Middle frontal gyrus (tissue), 1 donor: ENCODE measurements around the gene B3GAT3.
A peak's percentile ranks its signal among the peaks of the same experiment; 100 is the strongest.
"Not testable (repeated sequence)": the region's sequence is repeated elsewhere in the genome, so short reads cannot be mapped to it uniquely, and the experiment has no call there.

Source experiments
- DNase-seq: peaks from one replicate; pipeline ENCODE4 v3.0.0-alpha.2; 2015; ENCODE audit warnings: low spot score; ENCODE audit errors: extremely low spot score

The B3GAT3 gene

DNA sequence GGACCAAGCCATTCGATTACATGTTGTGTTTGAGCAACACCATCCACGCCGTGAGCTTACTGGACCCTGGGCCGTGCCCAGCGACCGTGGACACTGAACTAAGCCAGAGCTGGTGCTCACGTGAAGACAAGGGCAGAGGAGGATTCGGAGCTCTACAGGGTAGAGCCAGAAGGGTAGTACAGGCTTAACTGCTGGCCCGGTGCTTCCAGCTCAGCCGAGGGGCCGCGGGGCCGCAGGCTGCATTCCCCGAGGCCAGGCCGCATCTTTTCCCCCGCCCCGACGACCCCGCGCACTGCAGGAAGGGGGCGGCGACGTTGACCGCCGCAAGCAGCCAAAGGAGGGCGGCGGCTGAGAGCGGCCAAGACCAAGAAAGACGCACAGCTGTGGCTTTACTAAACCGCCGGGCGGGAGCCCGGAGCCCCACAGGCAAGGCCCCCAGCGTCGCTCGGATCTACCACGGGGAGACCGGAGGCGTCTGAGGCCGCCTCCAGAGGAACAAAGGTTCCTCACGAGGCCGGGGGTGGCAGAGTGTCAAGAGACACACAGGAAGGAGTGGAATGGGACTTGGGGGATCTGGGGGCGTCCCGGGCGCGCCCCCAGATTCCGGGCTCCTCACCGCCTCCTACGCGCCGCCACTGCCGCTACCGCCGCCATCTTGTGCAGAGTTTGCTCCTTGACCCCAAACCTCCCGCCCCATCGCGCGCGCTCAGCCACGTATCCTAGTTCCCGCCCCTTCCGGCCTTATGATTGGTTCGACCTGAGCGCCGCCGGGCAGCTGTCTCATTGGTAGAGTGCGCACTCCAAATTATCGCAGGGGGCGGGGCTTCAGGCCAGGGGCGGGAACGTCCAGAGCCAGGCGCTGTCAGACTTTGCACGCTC is 24.4 kb upstream of the B3GAT3 start, which contains the start of gene GANAB:
Gene GANAB, minus strand, starts transcription at position 668 of the 879 bp plus-strand sequence. Its CDS starts 14 bp downstream, at position 654.
- peak; percentile 97 for DNase-seq

DNA sequence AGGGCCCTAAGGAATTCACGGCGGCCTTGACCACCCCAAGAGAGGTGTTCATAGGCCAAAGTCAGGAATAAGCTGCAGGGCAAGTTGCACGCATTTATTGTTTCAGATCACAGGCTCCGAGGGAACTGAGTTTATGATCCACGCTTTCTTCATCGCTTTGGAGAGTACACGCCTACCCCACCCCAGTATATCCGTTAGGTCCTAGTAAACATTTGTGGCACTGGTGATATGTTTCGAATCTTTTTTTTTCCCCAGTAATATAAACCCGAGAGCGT is 23.8 kb upstream of the B3GAT3 start:
- no peak for DNase-seq

DNA sequence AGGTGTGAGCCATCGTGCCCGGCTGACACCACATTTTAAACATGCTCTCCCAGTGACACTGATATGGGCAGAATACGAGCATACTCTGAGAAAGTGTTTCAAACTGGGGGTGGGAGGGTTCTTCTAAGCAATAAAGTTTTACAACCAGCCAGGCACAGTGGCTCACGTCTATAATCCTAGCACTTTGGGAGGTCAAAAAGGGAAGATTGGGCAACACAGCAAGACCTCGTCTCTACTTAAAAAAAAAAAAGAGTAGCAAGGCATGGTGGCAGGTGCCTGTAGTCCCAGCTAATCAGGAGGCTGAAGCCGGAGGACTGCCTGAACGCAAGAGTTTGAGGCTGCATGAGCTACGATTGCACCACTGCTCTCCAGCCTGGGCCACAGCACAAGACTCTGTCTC is 22.4 kb upstream of the B3GAT3 start:
- no peak for DNase-seq

DNA sequence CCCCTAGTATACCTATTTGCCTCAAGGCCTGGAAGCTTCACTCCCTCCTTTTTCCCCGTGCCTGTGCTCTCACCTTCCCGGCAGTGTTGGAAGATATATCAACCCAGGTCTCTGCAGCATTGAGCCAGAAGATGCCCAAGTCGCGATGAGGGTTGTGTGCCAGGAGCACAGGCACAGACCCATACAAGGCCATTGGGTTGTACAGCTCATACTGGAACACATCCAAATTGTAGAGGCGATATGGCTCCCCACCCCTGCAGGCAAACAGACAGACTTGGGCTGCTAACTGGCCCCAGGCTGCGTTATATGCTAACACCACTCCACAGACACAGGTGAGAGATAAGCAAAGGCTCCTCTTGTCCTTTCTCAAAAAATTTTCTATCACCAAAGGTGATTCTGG is 10.7 kb upstream of the B3GAT3 start:
- DNase-seq: no peak

DNA sequence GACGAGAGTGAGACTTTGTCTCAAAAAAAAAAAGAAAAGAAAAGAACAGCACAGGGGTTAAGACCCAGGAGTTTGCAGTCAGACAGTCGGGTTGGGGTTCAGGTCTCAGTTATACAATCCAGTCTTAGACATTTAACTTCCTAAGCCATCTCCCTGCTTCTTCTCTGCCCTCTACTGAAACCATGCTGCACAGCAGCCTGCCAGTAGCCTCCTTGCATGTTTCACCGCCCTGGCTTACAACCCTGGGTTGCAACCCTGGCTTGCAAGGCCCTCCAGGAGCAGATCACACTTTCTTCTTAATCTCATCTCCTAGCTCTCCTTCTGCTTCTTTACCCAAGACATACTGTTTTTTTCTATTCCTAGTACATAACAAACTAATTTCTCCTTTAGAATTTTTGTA is 5.9 kb upstream of the B3GAT3 start:
- DNase-seq: no peak

DNA sequence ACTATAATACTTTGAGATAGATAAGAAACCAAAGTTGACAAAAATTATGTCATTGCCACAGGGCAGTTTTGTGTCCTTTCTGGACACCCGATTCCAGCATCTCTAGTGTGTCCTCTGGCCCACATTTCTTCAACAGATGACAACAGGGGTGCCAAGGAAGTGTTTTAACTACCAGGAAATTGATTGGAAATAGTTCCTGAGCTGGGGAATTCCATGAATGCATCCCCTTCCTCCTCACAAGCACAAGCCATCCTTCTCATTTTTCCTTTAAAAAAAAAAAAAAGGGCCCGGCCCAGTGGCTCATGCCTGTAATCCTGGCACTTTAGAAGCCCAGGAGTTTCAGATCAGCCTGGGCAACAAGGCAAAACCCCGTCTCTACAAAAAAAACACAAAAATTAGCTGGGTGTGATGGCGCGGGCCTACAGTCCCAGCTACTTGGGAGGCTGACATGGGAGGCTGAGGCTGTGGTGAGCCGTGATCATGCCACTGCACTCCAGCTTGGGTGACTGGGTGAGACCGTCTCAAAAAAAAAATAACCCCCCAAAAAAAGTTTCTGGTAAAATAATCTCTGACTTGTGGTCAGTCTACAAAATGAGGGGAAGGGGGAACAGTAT is 797 bp upstream of the B3GAT3 start:
- DNase-seq: no peak

DNA sequence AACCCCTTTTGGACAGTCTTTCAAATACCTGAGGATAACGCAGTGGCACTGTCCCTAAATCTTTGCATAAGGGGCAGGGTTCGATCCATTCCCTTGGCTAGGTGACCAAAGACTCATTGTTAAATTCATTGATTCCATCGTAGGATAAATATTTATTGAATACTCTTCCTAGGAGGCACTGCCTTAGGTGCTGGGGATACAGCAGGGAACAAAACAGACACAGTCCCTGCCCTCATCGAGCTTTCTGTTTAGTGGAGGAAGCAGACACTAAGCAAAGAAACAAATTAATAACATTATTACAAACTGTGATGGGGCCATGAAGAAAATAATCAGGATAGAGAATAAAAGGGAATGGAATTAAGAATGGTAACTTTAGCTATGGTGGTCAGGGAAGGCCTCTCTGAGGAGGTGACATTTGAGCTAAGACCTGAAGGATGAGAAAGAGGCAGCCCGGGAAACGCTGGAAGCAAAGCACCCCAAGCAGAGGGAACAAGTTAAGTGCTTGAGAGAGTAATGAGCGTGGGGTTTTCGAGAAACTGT is 689 bp downstream of the B3GAT3 start:
- no peak for DNase-seq

DNA sequence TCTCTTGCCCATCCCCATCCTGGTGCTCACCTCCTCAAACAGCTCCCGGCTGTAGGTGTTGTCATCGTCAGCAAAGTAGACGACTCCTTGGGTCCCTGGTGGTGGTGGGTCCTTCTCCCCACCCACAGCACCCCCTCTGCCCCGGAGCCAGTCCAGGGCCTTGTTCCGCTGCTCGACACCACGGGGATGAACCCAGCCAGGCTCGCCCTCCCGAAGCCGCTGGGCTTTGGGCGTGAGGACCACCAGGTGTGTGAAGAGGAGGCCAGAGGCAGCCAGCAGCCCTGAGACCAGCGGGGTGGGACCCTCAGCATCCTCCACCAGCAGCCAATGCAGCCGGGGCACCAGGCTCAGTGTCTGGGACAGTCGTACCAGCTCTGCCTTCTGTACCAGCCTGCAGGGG is 4.8 kb downstream of the B3GAT3 start:
- not testable (repeated sequence) for DNase-seq

DNA sequence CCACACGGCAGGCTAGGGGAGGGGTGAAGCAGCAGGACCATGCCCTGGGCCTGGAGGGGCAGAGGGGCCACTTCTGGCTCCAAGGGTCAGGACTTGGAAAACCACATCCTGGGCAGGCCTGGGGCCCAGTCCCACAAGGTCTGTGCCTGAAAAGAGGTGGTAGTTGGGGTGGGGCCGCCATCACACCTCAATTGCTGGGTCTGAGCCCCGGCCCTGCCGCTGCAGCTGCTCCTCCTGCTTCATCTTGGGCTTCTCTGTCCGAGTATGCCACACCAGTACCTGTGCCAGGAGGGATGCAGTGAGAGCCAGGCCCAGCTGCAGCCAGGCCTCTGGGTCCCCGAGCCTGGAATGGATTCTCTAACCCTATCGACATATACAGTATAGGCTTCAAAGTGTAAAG is 6.3 kb downstream of the B3GAT3 start:
- DNase-seq: no peak

DNA sequence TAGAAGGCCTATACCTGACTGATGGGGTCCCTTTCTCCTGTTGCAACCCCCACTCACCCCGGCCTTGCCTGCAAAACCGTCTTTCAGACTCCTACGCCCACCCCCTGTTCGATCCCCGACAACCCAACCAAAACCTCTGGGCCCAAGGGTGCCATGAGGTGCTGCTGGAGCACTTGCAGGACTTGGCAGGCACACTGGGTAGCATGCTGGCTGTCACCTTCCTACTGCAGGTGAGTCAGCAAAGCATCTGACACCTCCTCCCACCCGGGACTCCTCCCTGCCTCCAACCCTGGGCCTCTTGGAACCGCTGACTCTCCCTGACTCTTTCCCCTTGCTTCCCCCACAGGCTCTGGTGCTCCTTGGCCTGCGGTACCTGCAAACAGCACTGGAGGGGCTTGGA is 7.5 kb downstream of the B3GAT3 start:
- DNase-seq: no peak

DNA sequence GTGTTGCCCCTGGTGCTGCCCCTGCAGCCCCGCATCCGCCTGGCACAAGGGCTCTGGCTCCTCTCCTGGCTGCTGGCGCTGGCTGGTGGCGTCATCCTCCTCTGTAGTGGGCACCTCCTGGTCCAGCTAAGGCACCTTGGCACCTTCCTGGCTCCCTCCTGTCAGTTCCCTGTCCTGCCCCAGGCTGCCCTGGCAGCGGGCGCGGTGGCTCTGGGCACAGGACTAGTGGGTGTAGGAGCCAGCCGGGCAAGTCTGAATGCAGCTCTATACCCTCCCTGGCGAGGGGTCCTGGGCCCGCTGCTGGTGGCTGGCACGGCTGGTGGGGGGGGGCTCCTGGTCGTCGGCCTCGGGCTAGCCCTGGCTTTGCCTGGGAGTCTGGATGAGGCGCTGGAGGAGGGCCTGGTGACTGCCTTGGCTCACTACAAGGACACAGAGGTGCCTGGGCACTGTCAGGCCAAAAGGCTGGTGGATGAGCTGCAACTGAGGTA is 8.5 kb downstream of the B3GAT3 start:
- DNase-seq: no peak

DNA sequence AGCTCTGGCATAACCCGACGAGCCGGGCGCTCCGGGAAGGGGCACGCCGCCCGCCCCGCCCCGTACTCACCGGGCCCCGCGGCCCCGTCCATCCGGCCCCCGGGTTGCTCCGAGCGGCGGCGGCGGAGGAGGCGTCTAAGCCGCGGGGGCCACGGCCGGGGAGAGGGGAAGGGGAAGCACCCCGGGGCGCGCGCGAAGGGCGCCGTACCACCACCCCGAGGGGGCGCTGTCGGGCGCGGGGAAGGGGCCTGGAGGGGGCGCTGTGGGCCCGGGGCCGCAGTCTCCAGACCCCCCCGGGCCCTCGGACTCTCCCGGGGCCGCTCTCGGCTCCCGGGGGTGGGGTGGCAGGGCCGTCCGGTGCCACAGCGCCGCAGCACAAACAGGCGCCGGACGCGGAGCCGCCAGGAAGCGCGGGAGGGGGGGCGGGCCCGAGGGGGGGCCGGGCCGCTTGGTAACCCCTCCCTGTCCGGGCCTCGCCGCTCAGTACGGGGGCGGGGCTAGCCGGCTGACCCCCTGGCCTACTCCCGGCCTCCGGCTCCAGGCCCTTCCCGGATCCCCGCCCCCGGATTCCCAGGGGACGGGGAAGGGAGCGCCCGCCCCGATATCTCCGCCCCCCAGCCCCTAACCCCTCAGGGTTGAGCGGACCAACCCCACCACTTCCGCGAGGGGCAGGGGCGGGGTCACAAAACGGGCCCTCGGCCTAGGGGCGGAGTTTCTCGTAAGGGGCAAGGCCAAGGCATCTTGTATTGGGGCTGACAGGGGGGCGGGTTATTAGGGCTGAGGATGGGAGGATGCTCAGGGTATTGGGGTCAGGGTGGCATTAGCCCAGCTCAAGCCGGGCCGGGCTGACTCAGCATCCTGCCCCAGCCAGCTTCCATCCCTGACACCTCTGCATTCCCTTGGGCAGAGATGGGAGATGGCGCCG is 9.2 kb downstream of the B3GAT3 start, which contains the start of the genes EML3 and ROM1:
Gene EML3, minus strand, starts transcription at position 410 of the 925 bp plus-strand sequence. Its CDS starts 318 bp downstream, at position 92.
Gene ROM1, plus strand, starts transcription at position 892 of the 925 bp plus-strand sequence. Its CDS starts 25 bp downstream, at position 917.
- DNase-seq: peak; percentile 31

DNA sequence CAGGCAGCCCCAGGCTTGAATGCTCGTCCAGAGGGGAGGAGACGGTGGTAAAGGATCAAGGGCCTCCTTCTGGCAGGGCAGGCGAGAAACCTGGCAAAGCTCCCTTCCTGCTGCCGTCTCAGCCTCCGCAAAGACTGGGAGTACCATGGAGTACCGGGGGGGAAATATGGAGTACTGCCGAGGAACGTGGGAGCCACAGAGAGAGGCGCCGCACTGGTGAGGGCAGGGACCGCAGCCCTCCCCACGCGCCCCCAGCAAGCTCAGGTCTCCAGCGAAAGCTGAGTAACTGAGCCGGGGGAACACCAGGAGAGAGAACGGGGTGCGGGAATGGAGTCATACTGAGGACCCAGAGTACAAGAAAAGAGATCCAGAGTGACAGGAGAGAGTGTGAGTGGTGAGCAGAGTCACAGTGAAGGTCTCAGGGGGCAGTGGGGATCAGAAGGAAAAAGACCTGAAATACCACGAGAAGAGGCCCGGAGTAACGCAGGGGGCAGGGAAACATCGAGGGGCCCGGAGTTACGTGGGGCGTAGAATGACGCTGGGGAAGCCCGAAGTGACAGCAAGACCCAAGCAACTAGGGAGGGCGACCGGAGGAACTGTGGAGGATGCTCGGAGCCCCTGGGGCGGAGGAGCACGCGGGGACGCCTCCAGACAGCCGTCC is 10.0 kb downstream of the B3GAT3 start:
- DNase-seq: no peak

DNA sequence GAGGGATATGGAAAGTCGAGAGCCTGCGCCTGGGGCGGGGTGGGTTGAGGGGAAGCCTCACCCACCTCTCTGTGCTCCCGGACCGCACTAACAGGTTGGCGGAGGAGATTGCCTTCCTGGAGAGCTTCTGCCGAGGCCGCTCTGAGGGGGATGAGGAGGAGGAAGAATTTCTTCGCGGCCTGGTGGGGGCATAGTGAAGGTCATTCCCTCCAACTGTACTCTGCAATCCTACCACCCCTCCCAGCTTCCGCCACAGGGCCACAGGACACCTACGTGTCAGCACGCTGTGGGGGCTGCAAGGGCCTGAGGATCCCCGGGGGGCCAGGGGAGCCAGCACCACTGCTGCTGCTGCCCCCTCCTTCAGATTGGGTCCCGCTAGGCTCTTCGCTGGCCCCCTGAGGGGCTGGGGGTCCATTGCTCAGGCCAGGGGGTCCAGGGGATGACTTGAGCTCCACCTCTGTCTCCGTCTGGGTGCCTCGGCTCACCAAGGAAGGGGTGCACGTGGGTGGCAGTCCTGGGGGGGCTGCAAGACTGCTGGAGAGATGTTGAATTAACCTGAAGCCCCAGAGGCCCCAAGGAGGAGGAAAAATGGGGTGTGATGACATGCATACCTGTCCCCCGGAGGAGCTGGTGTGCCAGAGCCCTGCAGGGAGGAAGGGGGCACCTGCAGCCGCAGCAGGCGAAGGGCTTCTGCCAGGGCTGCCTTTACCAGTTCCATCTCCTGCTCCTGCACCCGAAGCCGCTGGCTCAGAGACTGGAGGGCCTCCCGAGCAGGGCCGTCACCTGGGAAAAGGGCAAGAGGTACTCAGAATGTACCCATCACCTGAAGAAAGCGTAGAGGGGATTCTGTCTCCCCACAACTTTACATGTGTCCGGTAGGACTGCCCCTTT is 10.7 kb downstream of the B3GAT3 start:
- no peak for DNase-seq

DNA sequence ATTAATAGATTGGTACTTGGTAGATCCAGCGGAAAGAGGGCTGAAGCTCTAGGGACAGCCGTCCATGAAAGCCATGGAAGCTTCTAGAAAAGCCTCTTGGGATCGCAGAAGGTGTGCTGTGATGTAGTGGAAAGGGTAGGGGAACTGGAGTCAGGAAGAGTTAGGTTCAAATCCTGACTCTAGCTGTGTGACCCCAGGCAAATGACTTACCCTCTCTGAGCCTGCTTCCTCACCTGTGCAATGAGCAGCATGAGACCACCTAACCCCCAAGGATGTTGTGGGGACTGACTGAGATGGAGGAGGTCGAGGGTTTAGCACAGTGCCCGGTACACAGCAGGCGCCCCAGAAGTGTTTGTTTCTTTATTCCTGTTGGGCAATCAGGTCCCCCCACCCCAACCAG is 11.4 kb downstream of the B3GAT3 start:
- DNase-seq: no peak

DNA sequence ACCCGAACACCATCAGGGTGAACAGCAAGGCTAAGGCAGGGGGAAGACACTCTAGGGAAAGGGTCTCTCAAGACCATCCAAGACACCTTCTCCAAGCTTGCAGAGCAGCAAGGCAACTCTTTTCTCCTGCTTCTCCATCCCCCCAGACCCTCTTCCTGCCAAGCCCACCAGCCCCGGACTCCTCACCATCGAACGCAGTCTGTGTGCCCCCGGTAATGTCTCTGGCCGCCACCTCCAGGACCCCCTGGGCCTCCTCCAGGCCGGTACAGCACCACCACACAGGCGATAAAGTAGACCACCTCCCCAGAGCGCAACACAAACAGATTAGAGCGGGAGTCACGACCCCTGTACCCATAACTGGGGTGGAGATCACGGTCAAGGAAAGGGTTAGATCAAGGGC is 13.0 kb downstream of the B3GAT3 start:
- no peak for DNase-seq

DNA sequence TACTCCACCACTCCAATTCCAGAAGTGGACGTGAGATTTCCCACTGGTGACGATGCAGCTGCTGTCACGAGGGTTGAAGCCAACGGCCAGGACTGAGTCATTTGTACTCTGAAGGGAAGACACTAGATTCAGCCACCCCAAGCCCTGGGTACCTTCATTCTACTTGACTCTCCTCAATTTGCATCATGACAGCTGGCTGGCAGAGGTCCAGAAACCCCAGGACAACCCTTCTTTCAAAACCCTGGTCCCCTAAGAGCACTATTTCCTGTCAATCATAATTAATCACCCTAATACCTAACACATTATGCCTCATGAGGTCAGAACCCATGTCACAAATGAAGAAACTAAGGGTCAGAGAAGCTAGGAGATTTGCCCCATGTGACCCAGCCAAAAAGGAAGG is 14.1 kb downstream of the B3GAT3 start:
- no peak for DNase-seq

DNA sequence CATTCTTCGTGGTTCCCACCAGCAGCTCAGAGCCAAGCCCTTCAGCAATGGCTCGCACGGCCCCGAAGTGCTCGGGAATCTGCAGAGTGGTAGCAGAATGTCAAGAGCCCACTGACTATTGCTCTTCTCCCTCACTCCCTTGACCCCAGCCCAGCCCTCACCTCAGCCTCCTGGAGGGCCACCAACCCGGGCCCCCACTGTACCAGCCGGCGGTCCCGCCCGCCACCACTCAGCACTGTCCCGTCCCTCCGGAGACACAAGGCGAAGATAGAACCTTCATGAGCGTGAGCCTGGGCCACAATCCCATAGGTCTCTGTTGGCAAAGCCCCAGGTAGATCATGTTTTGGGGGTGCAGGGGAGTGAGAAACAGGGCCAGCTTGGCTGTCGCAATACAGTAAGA is 15.9 kb downstream of the B3GAT3 start:
- no peak for DNase-seq

DNA sequence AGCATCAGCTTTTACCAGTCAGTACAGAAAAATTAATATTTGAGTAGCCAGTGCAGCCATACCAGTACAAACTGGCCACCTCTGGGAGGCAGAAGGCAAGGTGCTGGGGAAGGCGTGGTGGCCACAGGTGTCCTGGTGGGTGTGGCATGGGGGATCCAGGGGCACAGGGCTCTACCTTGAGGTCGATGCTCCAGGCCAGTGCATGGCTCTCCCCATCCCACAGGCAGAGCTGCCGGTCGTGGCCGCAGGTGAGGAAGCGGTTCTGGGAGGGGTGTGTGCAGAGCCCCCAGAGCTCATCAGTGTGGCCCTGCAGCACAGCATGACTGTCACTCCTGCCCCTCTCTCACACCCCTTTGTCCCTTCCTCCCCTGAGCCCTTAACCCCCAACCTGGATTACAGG is 16.3 kb downstream of the B3GAT3 start:
- DNase-seq: no peak
